ENCODE results near the gene PHKA2.

The PHKA2 gene

GRCh38 chrX:18961686-18962085 lies 22.2 kb downstream of the PHKA2 start:
- no peaks in the 10 kb centered on the region for H3K27me3 Mint-ChIP-seq
- DNase-seq (ENCODE audit: low spot score in 2 of 2) = no peak
- H3K27ac Mint-ChIP-seq = no peak overlapping the region
- H3K4me1 Mint-ChIP-seq = peaks cover 13% of the 10 kb centered on the region
- H3K36me3 Mint-ChIP-seq = peaks cover 4% of the 10 kb centered on the region
- no peak for ATAC-seq (ENCODE audit: low read depth)
- H3K4me3 Mint-ChIP-seq = no peak overlapping the region
- no peaks in the 10 kb centered on the region for H3K9me3 Mint-ChIP-seq

GRCh38 chrX:18956303-18957032 lies 27.4 kb downstream of the PHKA2 start:
- ATAC-seq (ENCODE audit: low read depth) (no peak), DNase-seq (ENCODE audit: low spot score in 2 of 2) (no peak)
- H3K9me3 Mint-ChIP-seq = no peaks in the 10 kb centered on the region
- no peak overlapping the region for H3K4me3 Mint-ChIP-seq
- no peak overlapping the region for H3K27ac Mint-ChIP-seq
- peaks cover 4% of the 10 kb centered on the region for H3K4me1 Mint-ChIP-seq
- peaks cover under 1% of the 10 kb centered on the region for H3K36me3 Mint-ChIP-seq
- H3K27me3 Mint-ChIP-seq = no peaks in the 10 kb centered on the region

GRCh38 chrX:18955676-18956075 lies 28.2 kb downstream of the PHKA2 start:
- no peak overlapping the region for H3K4me3 Mint-ChIP-seq
- no peak overlapping the region for H3K27ac Mint-ChIP-seq
- no peaks in the 10 kb centered on the region for H3K27me3 Mint-ChIP-seq

GRCh38 chrX:18951032-18951431 lies 32.9 kb downstream of the PHKA2 start:
- no peak overlapping the region for H3K4me3 Mint-ChIP-seq
- peaks cover 24% of the 10 kb centered on the region for H3K36me3 Mint-ChIP-seq
- no peak for DNase-seq (ENCODE audit: low spot score in 2 of 2)
- no peaks in the 10 kb centered on the region for H3K4me1 Mint-ChIP-seq
- H3K27ac Mint-ChIP-seq = no peak overlapping the region
- H3K9me3 Mint-ChIP-seq = no peaks in the 10 kb centered on the region
- no peak for ATAC-seq (ENCODE audit: low read depth)
- no peaks in the 10 kb centered on the region for H3K27me3 Mint-ChIP-seq

More at GRCh38 chrX:18955676-18956075, 28.2 kb downstream of the PHKA2 start:
- Mint-ChIP-seq H3K36me3 (peaks cover 4% of the 10 kb centered on the region), H3K4me1 (peaks cover 4% of the 10 kb centered on the region), H3K9me3 (no peaks in the 10 kb centered on the region)
- DNase-seq (ENCODE audit: low spot score in 2 of 2) (no peak), ATAC-seq (ENCODE audit: low read depth) (no peak)

GRCh38 chrX:18949944-18950301 lies 34.0 kb downstream of the PHKA2 start:
- DNase-seq (ENCODE audit: low spot score in 2 of 2) (no peak), ATAC-seq (ENCODE audit: low read depth) (no peak)
- H3K36me3 Mint-ChIP-seq = peaks cover 26% of the 10 kb centered on the region
- no peak overlapping the region for H3K27ac Mint-ChIP-seq
- H3K4me1 Mint-ChIP-seq = no peaks in the 10 kb centered on the region
- H3K4me3 Mint-ChIP-seq = no peak overlapping the region
- no peaks in the 10 kb centered on the region for H3K9me3 Mint-ChIP-seq
- no peaks in the 10 kb centered on the region for H3K27me3 Mint-ChIP-seq

GRCh38 chrX:18949291-18949943 lies 34.5 kb downstream of the PHKA2 start:
- no peak for ATAC-seq (ENCODE audit: low read depth)
- Mint-ChIP-seq H3K4me3 (no peak overlapping the region), H3K4me1 (no peaks in the 10 kb centered on the region), H3K36me3 (peaks cover 28% of the 10 kb centered on the region), H3K9me3 (no peaks in the 10 kb centered on the region), H3K27me3 (no peaks in the 10 kb centered on the region), H3K27ac (no peak overlapping the region)
- no peak for DNase-seq (ENCODE audit: low spot score in 2 of 2)

- Mint-ChIP-seq H3K27me3 (no peaks in the 10 kb centered on the region), H3K4me1 (no peaks in the 10 kb centered on the region), H3K9me3 (no peaks in the 10 kb centered on the region), H3K27ac (no peak overlapping the region), H3K4me3 (no peak overlapping the region), H3K36me3 (peaks cover 37% of the 10 kb centered on the region)
- no peak for DNase-seq (ENCODE audit: low spot score in 2 of 2)
- ATAC-seq (ENCODE audit: low read depth) = no peak
These were observed 37.3 kb downstream of the PHKA2 start for GRCh38 chrX:18946611-18947010.

- ATAC-seq (ENCODE audit: low read depth) (no peak), DNase-seq (ENCODE audit: low spot score in 2 of 2) (no peak)
- Mint-ChIP-seq H3K36me3 (peaks cover 35% of the 10 kb centered on the region), H3K4me3 (no peak overlapping the region), H3K27ac (no peak overlapping the region), H3K9me3 (no peaks in the 10 kb centered on the region), H3K4me1 (no peaks in the 10 kb centered on the region), H3K27me3 (no peaks in the 10 kb centered on the region)
These were observed 37.8 kb downstream of the PHKA2 start for GRCh38 chrX:18946157-18946556.

- no peak for ATAC-seq (ENCODE audit: low read depth)
- Mint-ChIP-seq H3K27me3 (no peaks in the 10 kb centered on the region), H3K27ac (no peak overlapping the region), H3K9me3 (no peaks in the 10 kb centered on the region), H3K4me1 (no peaks in the 10 kb centered on the region), H3K36me3 (peaks cover 34% of the 10 kb centered on the region), H3K4me3 (no peak overlapping the region)
- no peak for DNase-seq (ENCODE audit: low spot score in 2 of 2)
These were observed 38.4 kb downstream of the PHKA2 start for GRCh38 chrX:18945483-18945882.

- Mint-ChIP-seq H3K4me3 (no peak overlapping the region), H3K36me3 (peaks cover 32% of the 10 kb centered on the region)
These were observed 39.4 kb downstream of the PHKA2 start for GRCh38 chrX:18944482-18944881.

GRCh38 chrX:18941896-18942295 lies 42.0 kb downstream of the PHKA2 start:
- DNase-seq (ENCODE audit: low spot score in 2 of 2) (no peak), ATAC-seq (ENCODE audit: low read depth) (no peak)
- Mint-ChIP-seq H3K4me1 (no peaks in the 10 kb centered on the region), H3K4me3 (no peak overlapping the region), H3K9me3 (no peaks in the 10 kb centered on the region), H3K27me3 (no peaks in the 10 kb centered on the region), H3K36me3 (peaks cover 27% of the 10 kb centered on the region), H3K27ac (no peak overlapping the region)

More at GRCh38 chrX:18944482-18944881, 39.4 kb downstream of the PHKA2 start:
- Mint-ChIP-seq H3K27me3 (no peaks in the 10 kb centered on the region), H3K9me3 (no peaks in the 10 kb centered on the region), H3K27ac (no peak overlapping the region), H3K4me1 (no peaks in the 10 kb centered on the region)
- ATAC-seq (ENCODE audit: low read depth) = no peak
- no peak for DNase-seq (ENCODE audit: low spot score in 2 of 2)

GRCh38 chrX:18938710-18939109 lies 45.2 kb downstream of the PHKA2 start:
- Mint-ChIP-seq H3K27me3 (no peaks in the 10 kb centered on the region), H3K36me3 (peaks cover 16% of the 10 kb centered on the region), H3K9me3 (no peaks in the 10 kb centered on the region), H3K4me1 (no peaks in the 10 kb centered on the region), H3K27ac (no peak overlapping the region), H3K4me3 (no peak overlapping the region)
- ATAC-seq (ENCODE audit: low read depth) = no peak
- no peak for DNase-seq (ENCODE audit: low spot score in 2 of 2)

GRCh38 chrX:18937173-18937572 lies 46.7 kb downstream of the PHKA2 start:
- H3K4me1 Mint-ChIP-seq = no peaks in the 10 kb centered on the region
- H3K27me3 Mint-ChIP-seq = no peaks in the 10 kb centered on the region
- peaks cover 10% of the 10 kb centered on the region for H3K36me3 Mint-ChIP-seq
- ATAC-seq (ENCODE audit: low read depth) (no peak), DNase-seq (ENCODE audit: low spot score in 2 of 2) (no peak)
- no peak overlapping the region for H3K4me3 Mint-ChIP-seq
- no peak overlapping the region for H3K27ac Mint-ChIP-seq
- no peaks in the 10 kb centered on the region for H3K9me3 Mint-ChIP-seq

GRCh38 chrX:18935893-18936292 lies 48.0 kb downstream of the PHKA2 start:
- ATAC-seq (ENCODE audit: low read depth) (no peak), DNase-seq (ENCODE audit: low spot score in 2 of 2) (no peak)
- H3K9me3 Mint-ChIP-seq = no peaks in the 10 kb centered on the region
- H3K4me3 Mint-ChIP-seq = no peak overlapping the region
- H3K4me1 Mint-ChIP-seq = no peaks in the 10 kb centered on the region
- H3K36me3 Mint-ChIP-seq = peaks cover 7% of the 10 kb centered on the region
- H3K27me3 Mint-ChIP-seq = no peaks in the 10 kb centered on the region
- no peak overlapping the region for H3K27ac Mint-ChIP-seq

GRCh38 chrX:18934708-18935107 lies 49.2 kb downstream of the PHKA2 start:
- no peak overlapping the region for H3K27ac Mint-ChIP-seq
- H3K9me3 Mint-ChIP-seq = no peaks in the 10 kb centered on the region
- no peaks in the 10 kb centered on the region for H3K27me3 Mint-ChIP-seq
- ATAC-seq (ENCODE audit: low read depth) (no peak), DNase-seq (ENCODE audit: low spot score in 2 of 2) (no peak)
- H3K4me3 Mint-ChIP-seq = no peak overlapping the region
- H3K36me3 Mint-ChIP-seq = peaks cover 7% of the 10 kb centered on the region
- no peaks in the 10 kb centered on the region for H3K4me1 Mint-ChIP-seq
